H9 (cell line): Measurements from ENCODE around the gene GYS2. TPM values are rescaled to one million over a fixed set of nuclear protein-coding genes. Genes with fewer than 3 reads are reported as not detected.
"Not testable (repeated sequence)": the region's sequence is repeated elsewhere in the genome, so short reads cannot be mapped to it uniquely, and the experiment has no call there.

Experiments
- DNase-seq: peaks from one replicate; pipeline ENCODE4 v3.0.0-alpha.2; 2017
- H2AFZ ChIP-seq: one replicate; pipeline ENCODE4 v1.6.1; 2013; ENCODE audit warnings: mild to moderate bottlenecking, low read length, control low read depth, moderate library complexity
- H2AK5ac ChIP-seq: 2 replicates; pipeline ENCODE4 v1.6.1; 2013; ENCODE audit warnings: low read length, control low read depth, mixed read lengths; ENCODE audit not compliant: insufficient read length
- H2BK120ac ChIP-seq: one replicate; pipeline ENCODE4 v1.6.1; 2013; ENCODE audit warnings: low read depth, mild to moderate bottlenecking, low read length, control low read depth, inconsistent platforms; ENCODE audit not compliant: poor library complexity, severe bottlenecking
- H2BK12ac ChIP-seq: 2 replicates; pipeline ENCODE4 v1.6.1; 2013; ENCODE audit warnings: low read length, control low read depth, mixed read lengths, low read depth; ENCODE audit not compliant: insufficient read length
- H2BK15ac ChIP-seq: 2 replicates; pipeline ENCODE4 v1.6.1; 2013; ENCODE audit warnings: low read depth, low read length, control low read depth
- H2BK20ac ChIP-seq: one replicate; pipeline ENCODE4 v1.6.1; 2013; ENCODE audit warnings: low read depth, mild to moderate bottlenecking, low read length, control low read depth, inconsistent platforms; ENCODE audit not compliant: poor library complexity, severe bottlenecking
- H2BK5ac ChIP-seq: 2 replicates; pipeline ENCODE4 v1.6.1; 2013; ENCODE audit warnings: low read length, control low read depth, mixed read lengths; ENCODE audit not compliant: insufficient read length
- H3K14ac ChIP-seq: 2 replicates; pipeline ENCODE4 v1.6.1; 2013; ENCODE audit warnings: low read length, control low read depth; ENCODE audit not compliant: insufficient read depth
- H3K18ac ChIP-seq: 2 replicates; pipeline ENCODE4 v1.6.1; 2013; ENCODE audit warnings: low read depth, mild to moderate bottlenecking, mixed read lengths, low read length, control low read depth; ENCODE audit not compliant: insufficient read length
- H3K23ac ChIP-seq: 2 replicates; pipeline ENCODE4 v1.6.1; 2013; ENCODE audit warnings: low read length, control low read depth, mixed read lengths, low read depth; ENCODE audit not compliant: insufficient read length
- H3K23me2 ChIP-seq: 2 replicates; pipeline ENCODE4 v1.6.1; 2013; ENCODE audit warnings: low read depth, mild to moderate bottlenecking, mixed read lengths, low read length, control low read depth; ENCODE audit not compliant: insufficient read length, poor library complexity, severe bottlenecking
- H3K27ac ChIP-seq: 2 replicates; pipeline ENCODE4 v1.5.1; 2013; ENCODE audit warnings: low read length, control low read depth, mixed read lengths, low read depth; ENCODE audit not compliant: insufficient read length
- H3K27me3 ChIP-seq: 2 replicates; pipeline ENCODE4 v1.6.1; 2013; ENCODE audit warnings: low read length, control low read depth, inconsistent platforms; ENCODE audit not compliant: insufficient read depth
- H3K4ac ChIP-seq: 2 replicates; pipeline ENCODE4 v1.6.1; 2013; ENCODE audit warnings: low read depth, mild to moderate bottlenecking, control low read depth, inconsistent platforms, low read length, moderate library complexity
- H3K4me1 ChIP-seq: 2 replicates; pipeline ENCODE4 v1.6.1; 2013; ENCODE audit warnings: low read length, control low read depth, inconsistent platforms; ENCODE audit not compliant: insufficient read depth
- H3K4me2 ChIP-seq: 2 replicates; pipeline ENCODE4 v1.6.1; 2013; ENCODE audit warnings: low read length, control low read depth, mixed read lengths; ENCODE audit not compliant: insufficient read length, insufficient read depth
- H3K56ac ChIP-seq: 2 replicates; pipeline ENCODE4 v1.6.1; 2013; ENCODE audit warnings: low read depth, mild to moderate bottlenecking, mixed read lengths, low read length, control low read depth; ENCODE audit not compliant: insufficient read length
- H3K79me1 ChIP-seq: 2 replicates; pipeline ENCODE4 v1.6.1; 2013; ENCODE audit warnings: low read depth, mild to moderate bottlenecking, moderate library complexity, low read length, control low read depth, inconsistent platforms; ENCODE audit not compliant: insufficient read depth, poor library complexity, severe bottlenecking
- H3K79me2 ChIP-seq: 2 replicates; pipeline ENCODE4 v1.6.1; 2013; ENCODE audit warnings: low read length, control low read depth, inconsistent platforms; ENCODE audit not compliant: insufficient read depth
- H3K9ac ChIP-seq: 2 replicates; pipeline ENCODE4 v1.6.1; 2013; ENCODE audit warnings: low read length, control low read depth, mixed read lengths; ENCODE audit not compliant: insufficient read length; ENCODE audit errors: extremely low read depth
- H3K9me3 ChIP-seq: one replicate; pipeline ENCODE4 v1.6.1; 2013; ENCODE audit warnings: low read depth, low read length, inconsistent platforms; ENCODE audit not compliant: control insufficient read depth
- H3T11ph ChIP-seq: one replicate; pipeline ENCODE4 v1.6.1; 2013; ENCODE audit warnings: mild to moderate bottlenecking, low read length, control low read depth, inconsistent platforms
- H4K20me1 ChIP-seq: one replicate; pipeline ENCODE4 v1.6.1; 2013; ENCODE audit not compliant: control insufficient read depth, insufficient read length, insufficient read depth
- H4K5ac ChIP-seq: 2 replicates; pipeline ENCODE4 v1.6.1; 2013; ENCODE audit warnings: low read depth, mild to moderate bottlenecking, mixed read lengths, low read length, control low read depth; ENCODE audit not compliant: insufficient read length
- H4K8ac ChIP-seq: replicated peaks from 2 replicates; pipeline ENCODE4 v1.6.1; 2013; ENCODE audit warnings: low read length, control low read depth, mixed read lengths, low read depth; ENCODE audit not compliant: insufficient read length
- H4K91ac ChIP-seq: 2 replicates; pipeline ENCODE4 v1.6.1; 2013; ENCODE audit warnings: low read depth, mild to moderate bottlenecking, moderate library complexity, mixed read lengths, low read length, control low read depth; ENCODE audit not compliant: insufficient read length
- H3K27ac Mint-ChIP-seq, 3 experiments: 2 replicates in 2 of 3; 3 replicates in 1 of 3; pipeline ENCODE4 v1.8.0; 2020 to 2021; ENCODE audit warnings: mixed read lengths in 3 of 3, mild to moderate bottlenecking in 1 of 3, moderate library complexity in 1 of 3
- H3K27me3 Mint-ChIP-seq: 2 replicates; pipeline ENCODE4 v1.8.0; 2021; ENCODE audit warnings: low read depth, mild to moderate bottlenecking, moderate library complexity, mixed read lengths
- H3K36me3 Mint-ChIP-seq, 3 experiments: 2 replicates in 2 of 3; 3 replicates in 1 of 3; pipeline ENCODE4 v1.8.0; 2020 to 2021; ENCODE audit warnings: low read depth in 3 of 3, mixed read lengths in 3 of 3; ENCODE audit not compliant: insufficient read depth in 1 of 3
- H3K4me1 Mint-ChIP-seq, 2 experiments: 2 replicates each; pipeline ENCODE4 v1.8.0; 2020; ENCODE audit warnings: mixed read lengths in 2 of 2
- H3K4me3 Mint-ChIP-seq, 2 experiments: 2 replicates in 1 of 2; 3 replicates in 1 of 2; pipeline ENCODE4 v1.8.0; 2020 to 2021; ENCODE audit warnings: mild to moderate bottlenecking in 2 of 2, mixed read lengths in 2 of 2, moderate library complexity in 1 of 2
- H3K9me3 Mint-ChIP-seq, 2 experiments: 2 replicates in 1 of 2; 3 replicates in 1 of 2; pipeline ENCODE4 v1.8.0; 2020; ENCODE audit warnings: mild to moderate bottlenecking in 2 of 2, mixed read lengths in 2 of 2, moderate library complexity in 1 of 2
- WGBS: extraction: QIAGEN DNeasy Blood & Tissue Kit; methylation state at CpG from one replicate; pipeline ENCODE4 v1.1.7; 2013; ENCODE audit warnings: missing lambda C conversion rate, low lambda C conversion rate, mixed read lengths; ENCODE audit not compliant: insufficient read length; ENCODE audit errors: extremely low coverage; 5-methylcytosine and 5-hydroxymethylcytosine counted together
- total RNA-seq: library from RNA; stranded (reverse); gene quantifications from 2 replicates; pipeline ENCODE4 v1.2.1, GENCODE V29; 2021
- TF ChIP-seq, protein P1 (sequence below): fragments of 200-600 bp; sonication (generic); conservative IDR thresholded peaks from 3 replicates; pipeline ENCODE4 v1.8.0; 2021; ENCODE audit warnings: antibody characterized with exemption, mild to moderate bottlenecking

Gene GYS2
- total RNA-seq, 1 experiment from 2014 or later, result not detected

DNA sequence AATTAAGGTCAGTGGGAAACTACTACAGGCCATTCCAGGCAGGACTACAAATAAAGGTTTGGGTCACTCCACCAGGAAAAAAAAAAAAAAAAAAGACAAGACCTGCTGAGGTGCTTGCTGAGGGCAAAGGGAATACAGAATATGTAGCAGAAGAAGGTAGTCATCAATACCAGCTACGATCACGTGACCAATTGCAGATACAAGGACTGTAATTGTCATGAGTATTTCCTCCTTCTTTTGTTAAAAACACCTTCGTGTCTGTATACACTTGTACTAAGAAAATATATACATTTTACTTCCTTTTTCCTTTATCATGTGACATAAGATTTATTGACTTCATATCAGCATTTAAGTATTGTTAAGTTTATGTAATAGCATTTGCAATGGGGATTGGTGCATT lies 19.2 kb downstream of the GYS2 start:
- H2AFZ ChIP-seq, result no peak overlapping the region
- no peak overlapping the region for H3K14ac ChIP-seq
- no peak overlapping the region for H3K23ac ChIP-seq
- no peaks in the 10 kb centered on the region for H3K4me1 Mint-ChIP-seq
- no peak overlapping the region for H2BK120ac ChIP-seq
- H3K27ac Mint-ChIP-seq, result no peak overlapping the region
- no peak overlapping the region for H2BK5ac ChIP-seq
- no peak overlapping the region for H3K27ac ChIP-seq
- WGBS, result no CpG with 5 or more reads among the region's 3 CpGs
- no peaks in the 10 kb centered on the region for H3K27me3 Mint-ChIP-seq
- H2BK15ac ChIP-seq, result no peak overlapping the region
- no peaks in the 10 kb centered on the region for H3K36me3 Mint-ChIP-seq
- H3K9me3 ChIP-seq, result no peaks in the 10 kb centered on the region
- H3K56ac ChIP-seq, result no peak overlapping the region
- H3K4me3 Mint-ChIP-seq, result no peak overlapping the region
- no peak overlapping the region for H2BK20ac ChIP-seq
- H3K79me1 ChIP-seq, result no peaks in the 10 kb centered on the region
- H3K23me2 ChIP-seq, result no peaks in the 10 kb centered on the region
- H2BK12ac ChIP-seq, result no peak overlapping the region
- DNase-seq, result no peak
- H3T11ph ChIP-seq, result no peak overlapping the region
- H3K4me2 ChIP-seq, result no peak overlapping the region
- no peak overlapping the region for H3K9ac ChIP-seq
- H4K8ac ChIP-seq, result no peak overlapping the region
- no peak overlapping the region for H4K91ac ChIP-seq
- no peak overlapping the region for H3K4ac ChIP-seq
- H3K9me3 Mint-ChIP-seq, result no peaks in the 10 kb centered on the region; a peak in 3 of 5 replicates
- H3K79me2 ChIP-seq, result no peaks in the 10 kb centered on the region
- no peaks in the 10 kb centered on the region for H4K20me1 ChIP-seq
- H4K5ac ChIP-seq, result no peak overlapping the region
- H3K27me3 ChIP-seq, result no peaks in the 10 kb centered on the region
- H2AK5ac ChIP-seq, result no peak overlapping the region
- H3K18ac ChIP-seq, result no peak overlapping the region
- TF ChIP-seq, protein P1, sequence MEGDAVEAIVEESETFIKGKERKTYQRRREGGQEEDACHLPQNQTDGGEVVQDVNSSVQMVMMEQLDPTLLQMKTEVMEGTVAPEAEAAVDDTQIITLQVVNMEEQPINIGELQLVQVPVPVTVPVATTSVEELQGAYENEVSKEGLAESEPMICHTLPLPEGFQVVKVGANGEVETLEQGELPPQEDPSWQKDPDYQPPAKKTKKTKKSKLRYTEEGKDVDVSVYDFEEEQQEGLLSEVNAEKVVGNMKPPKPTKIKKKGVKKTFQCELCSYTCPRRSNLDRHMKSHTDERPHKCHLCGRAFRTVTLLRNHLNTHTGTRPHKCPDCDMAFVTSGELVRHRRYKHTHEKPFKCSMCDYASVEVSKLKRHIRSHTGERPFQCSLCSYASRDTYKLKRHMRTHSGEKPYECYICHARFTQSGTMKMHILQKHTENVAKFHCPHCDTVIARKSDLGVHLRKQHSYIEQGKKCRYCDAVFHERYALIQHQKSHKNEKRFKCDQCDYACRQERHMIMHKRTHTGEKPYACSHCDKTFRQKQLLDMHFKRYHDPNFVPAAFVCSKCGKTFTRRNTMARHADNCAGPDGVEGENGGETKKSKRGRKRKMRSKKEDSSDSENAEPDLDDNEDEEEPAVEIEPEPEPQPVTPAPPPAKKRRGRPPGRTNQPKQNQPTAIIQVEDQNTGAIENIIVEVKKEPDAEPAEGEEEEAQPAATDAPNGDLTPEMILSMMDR, result no peak
- no peaks in the 10 kb centered on the region for H3K4me1 ChIP-seq

GRCh38 chr12:21584403-21585182 lies 20.1 kb downstream of the GYS2 start:
- H3K23ac ChIP-seq, H3K27ac ChIP-seq, H2BK15ac ChIP-seq, H3K27ac Mint-ChIP-seq, H3K4me2 ChIP-seq, H4K5ac ChIP-seq, H2AK5ac ChIP-seq, H3K79me1 ChIP-seq, H3K79me2 ChIP-seq, H3K4ac ChIP-seq, H3T11ph ChIP-seq, H3K9me3 ChIP-seq, H3K4me3 Mint-ChIP-seq, H3K18ac ChIP-seq, H3K27me3 Mint-ChIP-seq, H2BK12ac ChIP-seq, H3K9me3 Mint-ChIP-seq, H3K27me3 ChIP-seq, H2BK120ac ChIP-seq, H4K91ac ChIP-seq, H2AFZ ChIP-seq, H4K20me1 ChIP-seq, H3K4me1 Mint-ChIP-seq, H3K9ac ChIP-seq, DNase-seq, H3K4me1 ChIP-seq, H4K8ac ChIP-seq, H3K14ac ChIP-seq, H2BK20ac ChIP-seq, H3K23me2 ChIP-seq, H3K36me3 Mint-ChIP-seq, H2BK5ac ChIP-seq, H3K56ac ChIP-seq: not testable (repeated sequence)
- no CpG with 5 or more reads among the region's 5 CpGs for WGBS
